Measurements from ENCODE around the gene ARSA.
"Not testable (repeated sequence)": the region's sequence is repeated elsewhere in the genome, so short reads cannot be mapped to it uniquely, and the experiment has no call there.

ARSA gene

DNA sequence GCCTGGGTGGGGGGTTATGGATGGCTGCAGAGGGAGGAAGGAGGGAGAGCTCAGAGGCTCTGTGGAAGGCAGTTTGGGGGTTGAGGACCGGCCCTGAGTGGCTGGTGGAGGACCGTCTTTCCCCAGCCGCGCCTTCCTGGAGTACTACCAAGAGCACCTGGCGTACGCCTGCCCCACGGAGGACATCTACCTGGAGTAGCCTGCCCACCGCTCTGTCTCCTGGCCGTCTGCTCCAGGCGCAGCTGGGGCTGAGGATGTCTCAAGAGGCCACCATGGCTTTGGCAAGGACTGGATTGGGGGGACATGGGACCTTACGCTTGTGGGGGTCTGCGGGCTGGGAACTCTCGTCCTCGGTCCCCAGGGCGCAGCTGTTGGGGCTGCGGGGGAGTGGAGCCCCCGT lies 17.4 kb downstream of the ARSA start:
- Histone ChIP-seq H3K27me3 (replicated peaks) (peaks cover 7% of the 10 kb centered on the region), H3K36me3 (replicated peaks) (no peaks in the 10 kb centered on the region), H3K27ac (no peak overlapping the region), H3K4me3 (ENCODE audit: low read depth, low read length) (no peak overlapping the region)
- no peak for DNase-seq
- in situ Hi-C loops (cut with HindIII; ENCODE audit: low pct_ligation_motif_present, low sequenced_read_pairs): no loop called here
- TF ChIP-seq, protein P1, sequence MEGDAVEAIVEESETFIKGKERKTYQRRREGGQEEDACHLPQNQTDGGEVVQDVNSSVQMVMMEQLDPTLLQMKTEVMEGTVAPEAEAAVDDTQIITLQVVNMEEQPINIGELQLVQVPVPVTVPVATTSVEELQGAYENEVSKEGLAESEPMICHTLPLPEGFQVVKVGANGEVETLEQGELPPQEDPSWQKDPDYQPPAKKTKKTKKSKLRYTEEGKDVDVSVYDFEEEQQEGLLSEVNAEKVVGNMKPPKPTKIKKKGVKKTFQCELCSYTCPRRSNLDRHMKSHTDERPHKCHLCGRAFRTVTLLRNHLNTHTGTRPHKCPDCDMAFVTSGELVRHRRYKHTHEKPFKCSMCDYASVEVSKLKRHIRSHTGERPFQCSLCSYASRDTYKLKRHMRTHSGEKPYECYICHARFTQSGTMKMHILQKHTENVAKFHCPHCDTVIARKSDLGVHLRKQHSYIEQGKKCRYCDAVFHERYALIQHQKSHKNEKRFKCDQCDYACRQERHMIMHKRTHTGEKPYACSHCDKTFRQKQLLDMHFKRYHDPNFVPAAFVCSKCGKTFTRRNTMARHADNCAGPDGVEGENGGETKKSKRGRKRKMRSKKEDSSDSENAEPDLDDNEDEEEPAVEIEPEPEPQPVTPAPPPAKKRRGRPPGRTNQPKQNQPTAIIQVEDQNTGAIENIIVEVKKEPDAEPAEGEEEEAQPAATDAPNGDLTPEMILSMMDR (IDR thresholded peaks at IDR 0.05; ENCODE audit: low read depth, low read length, missing control alignments): no peak

DNA sequence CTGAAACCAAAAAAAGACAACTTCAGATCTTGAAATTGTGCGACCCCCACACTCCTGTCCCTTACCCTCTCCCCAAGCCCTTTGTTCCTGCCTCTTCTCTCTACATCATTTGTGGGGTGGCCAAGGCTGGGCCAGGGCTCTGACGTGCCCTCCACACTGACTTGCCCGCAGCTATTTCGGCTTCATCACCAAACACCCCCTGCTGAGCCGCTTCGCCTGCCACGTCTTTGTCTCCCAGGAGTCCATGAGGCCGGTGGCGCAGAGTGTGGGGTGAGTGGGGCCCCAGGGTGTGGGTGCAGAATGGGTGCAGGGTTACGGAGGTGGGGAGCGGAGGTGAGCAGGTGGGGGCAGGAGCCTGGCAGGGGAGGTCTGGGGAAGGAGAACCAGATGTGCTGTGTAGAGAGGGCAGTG lies 17.9 kb downstream of the ARSA start:
- DNase-seq: no peak
- H3K27ac ChIP-seq: no peak overlapping the region
- H3K27me3 ChIP-seq (replicated peaks): peaks cover 8% of the 10 kb centered on the region
- no peaks in the 10 kb centered on the region for H3K36me3 ChIP-seq (replicated peaks)
- no peak overlapping the region for H3K4me3 ChIP-seq (ENCODE audit: low read depth, low read length)
- TF ChIP-seq, protein P1 (IDR thresholded peaks at IDR 0.05; ENCODE audit: low read depth, low read length, missing control alignments): no peak
- in situ Hi-C loops (cut with HindIII; ENCODE audit: low pct_ligation_motif_present, low sequenced_read_pairs): no loop called here

DNA sequence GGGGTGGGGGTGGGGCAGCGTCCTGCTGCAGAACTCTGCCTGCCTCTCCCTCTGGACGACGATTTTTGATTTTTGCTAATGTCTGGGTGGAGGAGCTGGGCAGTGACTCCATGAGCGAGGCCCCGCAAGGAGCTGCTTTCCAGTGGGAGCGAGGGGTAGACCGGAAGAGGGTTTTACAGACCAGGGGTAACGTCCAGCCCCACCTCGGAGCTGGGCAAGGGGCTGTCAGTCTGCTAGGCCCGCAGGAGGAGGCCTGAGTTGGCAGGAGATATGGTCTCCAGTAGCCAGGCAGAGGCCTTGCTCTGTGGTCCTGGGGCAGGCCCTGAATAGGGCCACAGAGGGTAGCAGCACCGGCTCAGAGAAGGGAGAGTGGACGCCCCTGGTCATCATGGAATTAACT lies 18.4 kb downstream of the ARSA start:
- no peak for DNase-seq
- H3K36me3 ChIP-seq (replicated peaks): no peaks in the 10 kb centered on the region
- H3K4me3 ChIP-seq (ENCODE audit: low read depth, low read length): no peak overlapping the region
- H3K27ac ChIP-seq: no peak overlapping the region
- H3K27me3 ChIP-seq (replicated peaks): peaks cover 13% of the 10 kb centered on the region
- in situ Hi-C loops (cut with HindIII; ENCODE audit: low pct_ligation_motif_present, low sequenced_read_pairs): no loop called here
- TF ChIP-seq, protein P1 (IDR thresholded peaks at IDR 0.05; ENCODE audit: low read depth, low read length, missing control alignments): no peak

DNA sequence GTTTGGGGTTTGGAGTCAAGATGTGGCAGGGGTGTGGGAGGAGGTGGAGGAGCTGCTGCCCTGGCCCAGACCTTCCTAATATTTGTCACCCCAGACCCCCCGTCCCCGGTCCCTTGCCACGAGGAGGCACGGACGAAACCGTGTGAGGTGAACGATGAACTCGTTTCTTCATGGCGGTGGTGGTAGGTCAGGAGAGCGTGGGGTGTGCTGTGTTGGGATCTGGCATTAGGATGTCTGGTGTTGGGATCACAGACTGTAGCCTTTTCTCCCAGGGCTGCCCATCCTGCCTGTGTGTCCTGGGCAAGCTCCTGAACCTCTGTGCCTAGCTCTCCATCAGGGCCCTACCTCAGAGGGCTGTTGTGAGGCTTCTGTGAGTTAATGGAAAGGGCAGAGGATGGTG lies 19.0 kb downstream of the ARSA start:
- no peak for DNase-seq

DNA sequence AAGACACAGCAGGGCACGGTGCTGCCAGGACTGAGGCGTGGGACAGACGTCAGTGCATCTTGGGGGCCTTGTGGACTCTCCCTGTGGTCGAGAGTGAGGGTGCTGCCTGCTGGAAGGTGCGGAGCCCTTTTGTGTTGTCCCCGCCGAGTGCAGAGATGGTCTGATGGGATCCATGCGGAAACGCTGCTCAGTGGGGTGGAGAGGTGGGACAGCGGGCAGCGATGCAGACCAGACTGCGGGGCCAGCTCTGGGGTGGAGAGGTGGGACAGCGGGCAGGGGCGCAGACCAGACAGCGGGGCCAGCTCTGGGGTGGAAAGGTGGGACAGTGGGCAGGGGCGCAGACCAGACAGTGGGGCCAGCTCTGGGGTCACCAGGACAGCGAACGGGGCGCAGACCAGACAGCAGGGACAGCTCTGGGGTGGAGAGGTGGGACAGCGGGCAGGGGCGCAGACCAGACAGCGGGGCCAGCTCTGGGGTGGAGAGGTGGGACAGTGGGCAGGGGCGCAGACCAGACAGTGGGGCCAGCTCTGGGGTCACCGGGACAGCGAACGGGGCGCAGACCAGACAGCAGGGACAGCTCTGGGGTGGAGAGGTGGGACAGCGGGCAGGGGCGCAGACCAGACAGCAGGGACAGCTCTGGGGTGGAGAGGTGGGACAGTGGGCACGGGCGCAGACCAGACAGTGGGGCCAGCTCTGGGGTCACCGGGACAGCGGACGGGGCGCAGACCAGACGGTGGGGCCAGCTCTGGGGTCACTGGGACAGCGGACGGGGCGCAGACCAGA lies 19.7 kb downstream of the ARSA start:
- in situ Hi-C loops (cut with HindIII; ENCODE audit: low pct_ligation_motif_present, low sequenced_read_pairs); H3K36me3 ChIP-seq (replicated peaks); DNase-seq; H3K4me3 ChIP-seq (ENCODE audit: low read depth, low read length); H3K27ac ChIP-seq: not testable (repeated sequence)
- H3K27me3 ChIP-seq (replicated peaks): peaks cover 24% of the 10 kb centered on the region

More for the DNA sequence above, 19.0 kb downstream of the ARSA start:
- Histone ChIP-seq H3K36me3 (replicated peaks) (no peaks in the 10 kb centered on the region), H3K27ac (no peak overlapping the region), H3K27me3 (replicated peaks) (peaks cover 17% of the 10 kb centered on the region), H3K4me3 (ENCODE audit: low read depth, low read length) (no peak overlapping the region)
- in situ Hi-C loops (cut with HindIII; ENCODE audit: low pct_ligation_motif_present, low sequenced_read_pairs): no loop called here
- TF ChIP-seq, protein P1 (IDR thresholded peaks at IDR 0.05; ENCODE audit: low read depth, low read length, missing control alignments): no peak

DNA sequence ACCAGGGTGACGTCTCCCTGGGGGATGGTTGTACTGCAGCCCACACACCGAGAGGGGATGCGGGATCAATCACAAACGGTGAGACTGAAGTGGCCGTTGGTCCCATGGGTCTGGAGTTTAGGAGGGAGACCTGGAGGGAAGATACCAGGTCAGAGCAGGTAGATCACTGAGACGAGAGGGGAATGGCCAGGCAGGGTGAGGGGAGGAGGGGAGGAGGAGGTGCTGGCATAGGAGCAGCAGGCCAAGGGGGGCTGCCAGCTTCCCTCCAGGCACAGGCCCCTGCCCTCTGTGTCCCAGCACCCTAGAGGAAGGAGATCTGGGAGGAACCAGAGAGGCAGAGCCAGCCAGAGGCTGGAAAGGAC lies 20.3 kb downstream of the ARSA start:
- no peak overlapping the region for H3K27ac ChIP-seq
- H3K36me3 ChIP-seq (replicated peaks): no peaks in the 10 kb centered on the region
- H3K4me3 ChIP-seq (ENCODE audit: low read depth, low read length): no peak overlapping the region
- H3K27me3 ChIP-seq (replicated peaks): peaks cover 30% of the 10 kb centered on the region
- DNase-seq: no peak
- TF ChIP-seq, protein P1 (IDR thresholded peaks at IDR 0.05; ENCODE audit: low read depth, low read length, missing control alignments): no peak
- in situ Hi-C loops (cut with HindIII; ENCODE audit: low pct_ligation_motif_present, low sequenced_read_pairs): no loop called here
